Fibroblast of lung (primary cell): ENCODE measurements around the gene IKZF5. TPM values are rescaled to one million over a fixed set of nuclear protein-coding genes. Genes with fewer than 3 reads are reported as not detected.

Experiments
- DNase-seq, 2 donors: peaks; one replicate each; pipeline versions ENCODE4 v3.0.0 to v3.0.0-alpha.2; 2010; ENCODE audit warnings: low read depth in 2 of 2
- H2AFZ ChIP-seq: 2 replicates; pipeline ENCODE4 v1.5.1; 2012; ENCODE audit warnings: low read length, control low read depth, inconsistent platforms
- H3K27ac ChIP-seq: 2 replicates; pipeline ENCODE4 v1.5.1; 2011; ENCODE audit warnings: low read length, control low read depth; ENCODE audit not compliant: insufficient read depth
- H3K27me3 ChIP-seq: 2 replicates; pipeline ENCODE4 v1.5.1; 2011; ENCODE audit warnings: mild to moderate bottlenecking, low read length; ENCODE audit not compliant: control insufficient read depth, insufficient read depth
- H3K36me3 ChIP-seq: 2 replicates; pipeline ENCODE4 v1.5.1; 2011; ENCODE audit warnings: low read length; ENCODE audit not compliant: control insufficient read depth, insufficient read depth
- H3K4me1 ChIP-seq: 2 replicates; pipeline ENCODE4 v1.5.1; 2011; ENCODE audit warnings: low read length; ENCODE audit not compliant: control insufficient read depth, insufficient read depth; ENCODE audit errors: extremely low read depth
- H3K4me2 ChIP-seq: 2 replicates; pipeline ENCODE4 v1.5.1; 2011; ENCODE audit warnings: low read length, control low read depth; ENCODE audit not compliant: insufficient read depth; ENCODE audit errors: extremely low read depth
- H3K4me3 ChIP-seq, 4 experiments: fragments of 200-600 bp in 1 of 4; sonication (generic) in 1 of 4; replicated peaks in 1 of 4; 2 replicates each; pipeline ENCODE4 v1.5.1; 2011 to 2016; ENCODE audit warnings: low read length in 4 of 4, low read depth in 3 of 4, mild to moderate bottlenecking in 3 of 4, control low read depth in 2 of 4, inconsistent platforms in 1 of 4, mixed read lengths in 1 of 4; ENCODE audit not compliant: insufficient read depth in 1 of 4; ENCODE audit errors: control extremely low read depth in 1 of 4
- H3K79me2 ChIP-seq: 2 replicates; pipeline ENCODE4 v1.5.1; 2012; ENCODE audit warnings: mild to moderate bottlenecking, low read length, inconsistent platforms; ENCODE audit not compliant: control insufficient read depth, insufficient read depth
- H3K9ac ChIP-seq: 2 replicates; pipeline ENCODE4 v1.5.1; 2011; ENCODE audit warnings: mild to moderate bottlenecking, low read length, control low read depth; ENCODE audit not compliant: insufficient read depth
- H3K9me3 ChIP-seq: 2 replicates; pipeline ENCODE4 v1.5.1; 2012; ENCODE audit warnings: low read depth, low read length; ENCODE audit not compliant: control insufficient read depth, insufficient read depth
- H4K20me1 ChIP-seq: 2 replicates; pipeline ENCODE4 v1.5.1; 2011; ENCODE audit warnings: low read length; ENCODE audit not compliant: control insufficient read depth, insufficient read depth; ENCODE audit errors: extremely low read depth
- EZH2 ChIP-seq: IDR thresholded peaks from 2 replicates; pipeline ENCODE4 v1.5.1; 2012; ENCODE audit warnings: low read length, control low read depth, mild to moderate bottlenecking; ENCODE audit errors: missing control alignments
- polyA plus RNA-seq, 2 donors: library from polyadenylated mRNA; depleted of rRNA in 1 of 2; stranded (reverse) in 1 of 2; unstranded in 1 of 2; fragments of >200 nt; gene quantifications; 2 replicates each; pipeline ENCODE4 v1.2.1, GENCODE V29; 2011 to 2012; ENCODE audit warnings: missing spikeins in 1 of 2
- total RNA-seq: library from RNA; depleted of rRNA; stranded (reverse); fragments of >200 nt; gene quantifications from 2 replicates; pipeline ENCODE4 v1.2.1, GENCODE V29; 2014
- TF ChIP-seq, protein P1 (sequence below), 2 donors: IDR thresholded peaks in 1 of 2; conservative IDR thresholded peaks in 1 of 2; 1 replicate in 1 of 2; 2 replicates in 1 of 2; pipeline ENCODE4 v1.5.1; 2011 to 2012; ENCODE audit warnings: low read length in 2 of 2, control low read depth in 1 of 2, inconsistent platforms in 1 of 2, low read depth in 1 of 2, mild to moderate bottlenecking in 1 of 2

Gene IKZF5
- total and polyA plus RNA-seq, 2 donors (not counting 1 experiment from before 2014, with no cell fraction given) = 3.1 to 12.5 TPM

GRCh38 chr10:123017421-123018165 is 9.0 kb upstream of the IKZF5 start:
- H3K4me3 ChIP-seq = no peak overlapping the region
- no peaks in the 10 kb centered on the region for H3K9me3 ChIP-seq
- TF ChIP-seq, protein P1, sequence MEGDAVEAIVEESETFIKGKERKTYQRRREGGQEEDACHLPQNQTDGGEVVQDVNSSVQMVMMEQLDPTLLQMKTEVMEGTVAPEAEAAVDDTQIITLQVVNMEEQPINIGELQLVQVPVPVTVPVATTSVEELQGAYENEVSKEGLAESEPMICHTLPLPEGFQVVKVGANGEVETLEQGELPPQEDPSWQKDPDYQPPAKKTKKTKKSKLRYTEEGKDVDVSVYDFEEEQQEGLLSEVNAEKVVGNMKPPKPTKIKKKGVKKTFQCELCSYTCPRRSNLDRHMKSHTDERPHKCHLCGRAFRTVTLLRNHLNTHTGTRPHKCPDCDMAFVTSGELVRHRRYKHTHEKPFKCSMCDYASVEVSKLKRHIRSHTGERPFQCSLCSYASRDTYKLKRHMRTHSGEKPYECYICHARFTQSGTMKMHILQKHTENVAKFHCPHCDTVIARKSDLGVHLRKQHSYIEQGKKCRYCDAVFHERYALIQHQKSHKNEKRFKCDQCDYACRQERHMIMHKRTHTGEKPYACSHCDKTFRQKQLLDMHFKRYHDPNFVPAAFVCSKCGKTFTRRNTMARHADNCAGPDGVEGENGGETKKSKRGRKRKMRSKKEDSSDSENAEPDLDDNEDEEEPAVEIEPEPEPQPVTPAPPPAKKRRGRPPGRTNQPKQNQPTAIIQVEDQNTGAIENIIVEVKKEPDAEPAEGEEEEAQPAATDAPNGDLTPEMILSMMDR (conservative IDR thresholded peaks at IDR 0.05 in 1 of 2, IDR thresholded peaks at IDR 0.05 in 1 of 2; ENCODE audit: low read depth in 1 of 2, low read length in 2 of 2) = no peak
- TF ChIP-seq EZH2 = no peak
- no peaks in the 10 kb centered on the region for H4K20me1 ChIP-seq
- no peak overlapping the region for H2AFZ ChIP-seq
- H3K4me2 ChIP-seq = no peak overlapping the region
- H3K9ac ChIP-seq = no peak overlapping the region
- DNase-seq = no peak
- H3K27ac ChIP-seq = no peak overlapping the region
- no peaks in the 10 kb centered on the region for H3K4me1 ChIP-seq
- H3K27me3 ChIP-seq = no peaks in the 10 kb centered on the region
- no peaks in the 10 kb centered on the region for H3K36me3 ChIP-seq
- no peaks in the 10 kb centered on the region for H3K79me2 ChIP-seq

GRCh38 chr10:123016228-123016627 is 7.6 kb upstream of the IKZF5 start:
- Histone ChIP-seq H3K27ac (no peak overlapping the region), H3K36me3 (no peaks in the 10 kb centered on the region), H3K9me3 (no peaks in the 10 kb centered on the region), H3K9ac (no peak overlapping the region), H3K4me3 (no peak overlapping the region), H3K79me2 (no peaks in the 10 kb centered on the region), H2AFZ (no peak overlapping the region), H3K4me2 (no peak overlapping the region), H3K27me3 (no peaks in the 10 kb centered on the region), H3K4me1 (no peaks in the 10 kb centered on the region), H4K20me1 (no peaks in the 10 kb centered on the region)
- TF ChIP-seq, protein P1 (conservative IDR thresholded peaks at IDR 0.05 in 1 of 2, IDR thresholded peaks at IDR 0.05 in 1 of 2; ENCODE audit: low read depth in 1 of 2, low read length in 2 of 2) = no peak
- TF ChIP-seq EZH2 = no peak
- DNase-seq = no peak

DNA sequence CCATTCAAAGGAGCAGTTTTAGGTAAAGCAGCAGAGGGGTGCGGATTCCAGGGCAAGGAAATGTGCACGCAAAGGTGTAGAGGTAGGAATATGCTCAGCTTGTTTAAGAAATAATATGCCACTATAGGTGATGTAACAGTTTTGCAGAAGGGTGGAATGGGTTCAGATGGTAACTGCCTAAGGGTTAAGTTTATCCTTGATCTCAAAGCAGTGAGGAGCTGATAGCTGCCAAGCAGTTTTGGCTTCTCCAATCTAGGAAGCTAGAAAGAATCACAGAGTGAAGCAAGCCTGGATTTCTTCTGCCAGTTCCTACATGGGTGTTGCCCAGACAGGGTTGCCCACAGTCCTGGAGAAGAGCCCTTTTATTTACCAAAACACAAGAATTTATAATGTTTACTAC is 6.2 kb upstream of the IKZF5 start:
- no peak overlapping the region for H3K4me3 ChIP-seq
- no peaks in the 10 kb centered on the region for H3K9me3 ChIP-seq
- no peaks in the 10 kb centered on the region for H4K20me1 ChIP-seq
- no peaks in the 10 kb centered on the region for H3K27me3 ChIP-seq
- H3K4me1 ChIP-seq = peaks cover under 1% of the 10 kb centered on the region
- TF ChIP-seq, protein P1 (conservative IDR thresholded peaks at IDR 0.05 in 1 of 2, IDR thresholded peaks at IDR 0.05 in 1 of 2; ENCODE audit: low read depth in 1 of 2, low read length in 2 of 2) = no peak
- no peak for TF ChIP-seq EZH2
- no peak for DNase-seq
- no peak overlapping the region for H3K9ac ChIP-seq
- H3K79me2 ChIP-seq = no peaks in the 10 kb centered on the region
- no peak overlapping the region for H2AFZ ChIP-seq
- no peak overlapping the region for H3K4me2 ChIP-seq
- no peak overlapping the region for H3K27ac ChIP-seq
- no peaks in the 10 kb centered on the region for H3K36me3 ChIP-seq
